Right lobe of liver (tissue), 4 donors: ENCODE results near the gene TATDN3.

Experiments
- CTCF ChIP-seq, 4 donors: fragments of 200-600 bp in 3 of 4; fragments of 450-650 bp in 1 of 4; IDR thresholded peaks; one replicate each; pipeline versions ENCODE4 v1.5.1 to v1.8.0; 2016 to 2022; ENCODE audit warnings: antibody characterized with exemption in 4 of 4, mild to moderate bottlenecking in 2 of 4
- POLR2A ChIP-seq: fragments of 450-650 bp; IDR thresholded peaks from one replicate; pipeline ENCODE4 v1.6.1; 2017; ENCODE audit warnings: antibody characterized with exemption, mild to moderate bottlenecking
- donor health status: DM: no; HTN: no; CAD: no.
- donor health status: DM: no; HTN: no; CAD: no.
- donor health status: DM: no; HTN: yes; CAD: no.

DNA sequence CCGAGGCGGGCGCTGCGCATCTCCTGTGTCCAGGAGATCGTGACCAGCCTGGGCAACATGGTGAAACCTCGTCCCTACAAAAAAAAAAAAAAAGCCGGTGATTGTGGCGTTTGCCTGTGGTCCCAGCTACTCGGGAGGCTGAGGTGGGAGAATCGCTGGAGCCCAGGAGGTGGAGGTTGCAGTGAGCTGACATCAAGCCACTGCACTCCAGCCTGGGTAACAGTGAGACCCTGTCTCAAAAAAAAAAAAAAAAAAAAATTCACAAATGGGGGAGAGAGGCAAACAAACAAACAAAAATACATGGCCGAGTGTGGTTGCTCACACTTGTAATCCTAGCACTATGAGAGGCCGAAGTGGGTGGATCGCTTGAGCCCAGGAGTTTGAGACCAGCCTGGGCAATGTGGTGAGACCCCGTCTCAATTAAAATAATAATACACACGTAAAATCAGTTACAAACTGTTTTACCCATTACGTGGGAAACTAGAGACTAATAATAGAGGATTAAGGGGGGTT lies 758 bp downstream of the TATDN3 start:
- no peak for TF ChIP-seq POLR2A
- no peak for TF ChIP-seq CTCF (IDR thresholded peaks at IDR 0.05)
